Measurements from ENCODE around the gene ADARB2. TPM values are rescaled to one million over a fixed set of nuclear protein-coding genes. Genes with fewer than 3 reads are reported as not detected.

The ADARB2 gene
- total RNA-seq, 1 experiment from 2014 or later, result not detected

- DNase-seq, result no peak
- Mint-ChIP-seq H3K36me3 (ENCODE audit: insufficient read depth, unreplicated experiment) (no peaks in the 10 kb centered on the region), H3K4me3 (ENCODE audit: low read depth, unreplicated experiment) (no peak overlapping the region), H3K27ac (ENCODE audit: unreplicated experiment) (no peak overlapping the region), H3K27me3 (ENCODE audit: unreplicated experiment) (peaks cover 68% of the 10 kb centered on the region), H3K9me3 (ENCODE audit: low read depth, unreplicated experiment) (no peaks in the 10 kb centered on the region), H3K4me1 (ENCODE audit: low read depth, unreplicated experiment) (no peaks in the 10 kb centered on the region)
- intact Hi-C loops (cut with micrococcal nuclease; ENCODE audit: unreplicated experiment), result no loop called here
- CTCF ChIA-PET, result interaction anchor here (0.7 kb wide), 1 partner anchor 60 kb away, joined by 4 read pairs; no protein-coding TSS in a partner anchor
- TF ChIP-seq CTCF (IDR thresholded peaks at IDR 0.05; ENCODE audit: unreplicated experiment), result no peak
- no TSS peak for BruUV-seq (replicated peaks)
Measured at GRCh38 chr10:1382711-1383110, 354.6 kb downstream of the ADARB2 start.

GRCh38 chr10:1381339-1381738, 356.0 kb downstream of the ADARB2 start:
- H3K27me3 Mint-ChIP-seq (ENCODE audit: unreplicated experiment), result peaks cover 78% of the 10 kb centered on the region
- CTCF ChIA-PET, result no interaction called here
- H3K4me3 Mint-ChIP-seq (ENCODE audit: low read depth, unreplicated experiment), result no peak overlapping the region
- no peak for TF ChIP-seq CTCF (IDR thresholded peaks at IDR 0.05; ENCODE audit: unreplicated experiment)
- H3K4me1 Mint-ChIP-seq (ENCODE audit: low read depth, unreplicated experiment), result no peaks in the 10 kb centered on the region
- no peak for DNase-seq
- no peaks in the 10 kb centered on the region for H3K9me3 Mint-ChIP-seq (ENCODE audit: low read depth, unreplicated experiment)
- H3K36me3 Mint-ChIP-seq (ENCODE audit: insufficient read depth, unreplicated experiment), result no peaks in the 10 kb centered on the region
- intact Hi-C loops (cut with micrococcal nuclease; ENCODE audit: unreplicated experiment), result no loop called here
- BruUV-seq (replicated peaks), result no TSS peak
- H3K27ac Mint-ChIP-seq (ENCODE audit: unreplicated experiment), result no peak overlapping the region

- CTCF ChIA-PET, result no interaction called here
Measured at GRCh38 chr10:1380088-1380671, 357.1 kb downstream of the ADARB2 start.

GRCh38 chr10:1379601-1380000, 357.7 kb downstream of the ADARB2 start:
- H3K4me3 Mint-ChIP-seq (ENCODE audit: low read depth, unreplicated experiment), result no peak overlapping the region

More at GRCh38 chr10:1380088-1380671, 357.1 kb downstream of the ADARB2 start:
- no peak for DNase-seq
- intact Hi-C loops (cut with micrococcal nuclease; ENCODE audit: unreplicated experiment), result no loop called here
- Mint-ChIP-seq H3K4me3 (ENCODE audit: low read depth, unreplicated experiment) (no peak overlapping the region), H3K36me3 (ENCODE audit: insufficient read depth, unreplicated experiment) (no peaks in the 10 kb centered on the region), H3K4me1 (ENCODE audit: low read depth, unreplicated experiment) (no peaks in the 10 kb centered on the region), H3K27me3 (ENCODE audit: unreplicated experiment) (peaks cover 75% of the 10 kb centered on the region), H3K27ac (ENCODE audit: unreplicated experiment) (no peak overlapping the region), H3K9me3 (ENCODE audit: low read depth, unreplicated experiment) (peaks cover 4% of the 10 kb centered on the region)
- BruUV-seq (replicated peaks), result no TSS peak
- TF ChIP-seq CTCF (IDR thresholded peaks at IDR 0.05; ENCODE audit: unreplicated experiment), result no peak

More at GRCh38 chr10:1379601-1380000, 357.7 kb downstream of the ADARB2 start:
- intact Hi-C loops (cut with micrococcal nuclease; ENCODE audit: unreplicated experiment), result no loop called here
- Mint-ChIP-seq H3K27ac (ENCODE audit: unreplicated experiment) (no peak overlapping the region), H3K27me3 (ENCODE audit: unreplicated experiment) (peaks cover 69% of the 10 kb centered on the region), H3K4me1 (ENCODE audit: low read depth, unreplicated experiment) (no peaks in the 10 kb centered on the region), H3K9me3 (ENCODE audit: low read depth, unreplicated experiment) (peaks cover 4% of the 10 kb centered on the region), H3K36me3 (ENCODE audit: insufficient read depth, unreplicated experiment) (no peaks in the 10 kb centered on the region)
- DNase-seq, result no peak
- TF ChIP-seq CTCF (IDR thresholded peaks at IDR 0.05; ENCODE audit: unreplicated experiment), result no peak
- no TSS peak for BruUV-seq (replicated peaks)
- CTCF ChIA-PET, result no interaction called here

Measured in Calu3 (cell line).